ENCODE data around the gene CHST8. TPM values are rescaled to one million over a fixed set of nuclear protein-coding genes. Genes with fewer than 3 reads are reported as not detected.

The CHST8 gene
- total and polyA plus RNA-seq, 8 donors: 0.23 to 25.5 TPM; not detected in 6

- Histone ChIP-seq H3K27me3 (peaks cover 0 to 15% (median 0%) of the 10 kb centered on the region in 3 donors), H3K27ac (no peak overlapping the region), H3K4me3 (no peak overlapping the region), H3K36me3 (no peaks in the 10 kb centered on the region), H3K4me1 (no peaks in the 10 kb centered on the region), H3K9me3 (peaks cover 0 to 37% (median 21%) of the 10 kb centered on the region in 4 donors)
- WGBS, 5 donors: 63 to 86% (median 80%) methylated on average over 2 to 3 of the region's 3 CpGs
- intact Hi-C loops (cut with DNase I; ENCODE audit: low total_unique reads): no loop called here
- no peak for TF ChIP-seq POLR2AphosphoS5 (IDR thresholded peaks at IDR 0.05)
- no peak for TF ChIP-seq CTCF (IDR thresholded peaks at IDR 0.05)
- no peak for TF ChIP-seq EP300 (IDR thresholded peaks at IDR 0.05)
- no peak for TF ChIP-seq POLR2A (IDR thresholded peaks at IDR 0.05)
- no peak for DNase-seq
Measured at GRCh38 chr19:33713194-33713593, 91.4 kb downstream of the CHST8 start.

- DNase-seq: no peak
- TF ChIP-seq POLR2A (IDR thresholded peaks at IDR 0.05) (no peak), EP300 (IDR thresholded peaks at IDR 0.05) (no peak)
- H3K9me3 ChIP-seq: peaks cover 0 to 37% (median 20%) of the 10 kb centered on the region in 4 donors
- H3K27me3 ChIP-seq: peaks cover 0 to 21% (median 1%) of the 10 kb centered on the region in 3 donors
- no peak overlapping the region for H3K4me3 ChIP-seq
- H3K27ac ChIP-seq: no peak overlapping the region
- no peaks in the 10 kb centered on the region for H3K4me1 ChIP-seq
- no peaks in the 10 kb centered on the region for H3K36me3 ChIP-seq
- 91 to 98% (median 95%) methylated on average over 3 of the region's 3 CpGs for WGBS, 5 donors
- intact Hi-C loops (cut with DNase I; ENCODE audit: low total_unique reads): no loop called here
Measured at GRCh38 chr19:33714149-33714548, 92.4 kb downstream of the CHST8 start.

- H3K27me3 ChIP-seq: peaks cover 0 to 28% (median 7%) of the 10 kb centered on the region in 3 donors
- no peak overlapping the region for H3K27ac ChIP-seq
- H3K36me3 ChIP-seq: no peaks in the 10 kb centered on the region
- intact Hi-C loops (cut with DNase I; ENCODE audit: low total_unique reads): no loop called here
- no peak for DNase-seq
- H3K9me3 ChIP-seq: peaks cover 0 to 33% (median 15%) of the 10 kb centered on the region in 4 donors
- H3K4me1 ChIP-seq: no peaks in the 10 kb centered on the region
- 70 to 100% (median 83%) methylated on average over 1 of the region's 1 CpG for WGBS, 5 donors
- TF ChIP-seq POLR2A (IDR thresholded peaks at IDR 0.05) (no peak), CTCF (IDR thresholded peaks at IDR 0.05) (no peak), EP300 (IDR thresholded peaks at IDR 0.05) (no peak), POLR2AphosphoS5 (IDR thresholded peaks at IDR 0.05) (no peak)
- no peak overlapping the region for H3K4me3 ChIP-seq
Measured at GRCh38 chr19:33715462-33715861, 93.7 kb downstream of the CHST8 start.

GRCh38 chr19:33717878-33718277 lies 96.1 kb downstream of the CHST8 start:
- 73 to 85% (median 82%) methylated on average over 3 of the region's 3 CpGs for WGBS, 5 donors
- no peak overlapping the region for H3K4me3 ChIP-seq
- DNase-seq: no peak
- H3K27ac ChIP-seq: no peak overlapping the region
- no peak for TF ChIP-seq CTCF (IDR thresholded peaks at IDR 0.05)
- no peak for TF ChIP-seq EP300 (IDR thresholded peaks at IDR 0.05)
- no peak for TF ChIP-seq POLR2AphosphoS5 (IDR thresholded peaks at IDR 0.05)
- TF ChIP-seq POLR2A (IDR thresholded peaks at IDR 0.05): no peak
- no peaks in the 10 kb centered on the region for H3K4me1 ChIP-seq
- intact Hi-C loops (cut with DNase I; ENCODE audit: low total_unique reads): no loop called here
- no peaks in the 10 kb centered on the region for H3K36me3 ChIP-seq
- peaks cover 0 to 32% (median 15%) of the 10 kb centered on the region in 4 donors for H3K9me3 ChIP-seq
- peaks cover 0 to 38% (median 7%) of the 10 kb centered on the region in 3 donors for H3K27me3 ChIP-seq

GRCh38 chr19:33718651-33719254 lies 97.0 kb downstream of the CHST8 start:
- Histone ChIP-seq H3K4me1 (no peaks in the 10 kb centered on the region), H3K36me3 (no peaks in the 10 kb centered on the region), H3K9me3 (peaks cover 0 to 23% (median 15%) of the 10 kb centered on the region in 4 donors), H3K27me3 (peaks cover 0 to 41% (median 7%) of the 10 kb centered on the region in 3 donors), H3K4me3 (no peak overlapping the region), H3K27ac (no peak overlapping the region)
- 33 to 48% (median 43%) methylated on average over 10 to 12 of the region's 12 CpGs for WGBS, 5 donors
- TF ChIP-seq CTCF (IDR thresholded peaks at IDR 0.05) (no peak), POLR2A (IDR thresholded peaks at IDR 0.05) (no peak), POLR2AphosphoS5 (IDR thresholded peaks at IDR 0.05) (no peak), EP300 (IDR thresholded peaks at IDR 0.05) (no peak)
- intact Hi-C loops (cut with DNase I; ENCODE audit: low total_unique reads): no loop called here
- DNase-seq: no peak
